ENCODE results near the gene ZSWIM3. TPM values are rescaled to one million over a fixed set of nuclear protein-coding genes. Genes with fewer than 3 reads are reported as not detected.
A peak's percentile ranks its signal among the peaks of the same experiment; 100 is the strongest.

The ZSWIM3 gene
- total RNA-seq, 1 experiment from 2014 or later, result 6.4 TPM

- no peaks in the 10 kb centered on the region for H3K27me3 ChIP-seq (replicated peaks; ENCODE audit: control insufficient read depth, insufficient read depth, low read length)
- ChIA-PET POLR2A (no interaction called here), CTCF (no interaction called here)
- H3K27ac Mint-ChIP-seq (ENCODE audit: unreplicated experiment), result no peak overlapping the region
- no peak for DNase-seq
- H3K4me3 ChIP-seq (ENCODE audit: low read depth, low read length), result no peak overlapping the region
- H3K27me3 Mint-ChIP-seq (ENCODE audit: insufficient read depth, unreplicated experiment), result no peaks in the 10 kb centered on the region
- BruUV-seq (replicated peaks), result no TSS peak
- H3K4me1 ChIP-seq, result peaks cover 11% of the 10 kb centered on the region
- H3K4me1 Mint-ChIP-seq (ENCODE audit: low read depth, unreplicated experiment), result peaks cover 6% of the 10 kb centered on the region
- H3K36me3 ChIP-seq (ENCODE audit: control insufficient read depth, insufficient read depth, low read length), result no peaks in the 10 kb centered on the region
- intact Hi-C loops (cut with micrococcal nuclease; ENCODE audit: unreplicated experiment), result no loop called here
- H3K9me3 ChIP-seq, result no peaks in the 10 kb centered on the region
- H3K4me3 Mint-ChIP-seq (ENCODE audit: unreplicated experiment), result no peak overlapping the region
- TF ChIP-seq CTCF (IDR thresholded peaks at IDR 0.05; ENCODE audit: insufficient read depth in 1 of 2, low read depth in 1 of 2, low read length in 1 of 2, severe bottlenecking in 1 of 2, unreplicated experiment in 1 of 2), result no peak
- peaks cover 26% of the 10 kb centered on the region for H3K36me3 Mint-ChIP-seq (ENCODE audit: insufficient read depth, unreplicated experiment)
- no peaks in the 10 kb centered on the region for H3K9me3 Mint-ChIP-seq (ENCODE audit: unreplicated experiment)
These were observed 3.9 kb upstream of the ZSWIM3 start for GRCh38 chr20:45853484-45853883.

GRCh38 chr20:45857882-45858216 is 435 bp downstream of the ZSWIM3 start:
- peaks cover 19% of the 10 kb centered on the region for H3K4me1 Mint-ChIP-seq (ENCODE audit: low read depth, unreplicated experiment)

GRCh38 chr20:45859916-45860315 is 2.5 kb downstream of the ZSWIM3 start:
- peaks cover 17% of the 10 kb centered on the region for H3K4me1 Mint-ChIP-seq (ENCODE audit: low read depth, unreplicated experiment)
- no peak for TF ChIP-seq CTCF (IDR thresholded peaks at IDR 0.05; ENCODE audit: insufficient read depth in 1 of 2, low read depth in 1 of 2, low read length in 1 of 2, severe bottlenecking in 1 of 2, unreplicated experiment in 1 of 2)
- ChIA-PET CTCF (interaction anchor here (0.7 kb wide), 1 partner anchor 67 kb away, joined by 3 read pairs; no protein-coding TSS in a partner anchor), POLR2A (no interaction called here)
- no peaks in the 10 kb centered on the region for H3K27me3 ChIP-seq (replicated peaks; ENCODE audit: control insufficient read depth, insufficient read depth, low read length)
- no peak for DNase-seq
- H3K4me3 Mint-ChIP-seq (ENCODE audit: unreplicated experiment), result no peak overlapping the region
- H3K27ac Mint-ChIP-seq (ENCODE audit: unreplicated experiment), result no peak overlapping the region
- H3K4me1 ChIP-seq, result peaks cover 23% of the 10 kb centered on the region
- no peaks in the 10 kb centered on the region for H3K9me3 ChIP-seq
- no peaks in the 10 kb centered on the region for H3K9me3 Mint-ChIP-seq (ENCODE audit: unreplicated experiment)
- intact Hi-C loops (cut with micrococcal nuclease; ENCODE audit: unreplicated experiment), result no loop called here
- H3K27me3 Mint-ChIP-seq (ENCODE audit: insufficient read depth, unreplicated experiment), result no peaks in the 10 kb centered on the region
- peaks cover 28% of the 10 kb centered on the region for H3K36me3 Mint-ChIP-seq (ENCODE audit: insufficient read depth, unreplicated experiment)
- BruUV-seq (replicated peaks), result no TSS peak
- H3K4me3 ChIP-seq (ENCODE audit: low read depth, low read length), result no peak overlapping the region
- no peaks in the 10 kb centered on the region for H3K36me3 ChIP-seq (ENCODE audit: control insufficient read depth, insufficient read depth, low read length)

More at GRCh38 chr20:45857882-45858216, 435 bp downstream of the ZSWIM3 start:
- no peak for DNase-seq
- no peak for TF ChIP-seq CTCF (IDR thresholded peaks at IDR 0.05; ENCODE audit: insufficient read depth in 1 of 2, low read depth in 1 of 2, low read length in 1 of 2, severe bottlenecking in 1 of 2, unreplicated experiment in 1 of 2)
- POLR2A ChIA-PET, result interaction anchor here (1.2 to 1.7 kb wide), 2 partner anchors 77 to 115 kb away, joined by 3 to 5 read pairs; partner anchors contain the start of genes PCIF1 and ZNF335
- Mint-ChIP-seq H3K36me3 (ENCODE audit: insufficient read depth, unreplicated experiment) (peaks cover 22% of the 10 kb centered on the region), H3K9me3 (ENCODE audit: unreplicated experiment) (no peaks in the 10 kb centered on the region), H3K4me3 (ENCODE audit: unreplicated experiment) (peak overlapping the region; percentile 95), H3K27ac (ENCODE audit: unreplicated experiment) (peak overlapping the region; percentile 85), H3K27me3 (ENCODE audit: insufficient read depth, unreplicated experiment) (no peaks in the 10 kb centered on the region)
- peak overlapping the region; percentile 65 for H3K4me3 ChIP-seq (ENCODE audit: low read depth, low read length)
- H3K9me3 ChIP-seq, result no peaks in the 10 kb centered on the region
- BruUV-seq (replicated peaks), result no TSS peak
- no peaks in the 10 kb centered on the region for H3K36me3 ChIP-seq (ENCODE audit: control insufficient read depth, insufficient read depth, low read length)
- no peaks in the 10 kb centered on the region for H3K27me3 ChIP-seq (replicated peaks; ENCODE audit: control insufficient read depth, insufficient read depth, low read length)
- CTCF ChIA-PET, result interaction anchor here (0.6 to 1.3 kb wide), 2 partner anchors 87 to 562 kb away, joined by 4 read pairs; no protein-coding TSS in a partner anchor
- H3K4me1 ChIP-seq, result peaks cover 17% of the 10 kb centered on the region
- intact Hi-C loops (cut with micrococcal nuclease; ENCODE audit: unreplicated experiment), result loop anchor here (1.0 kb wide), 6 partner anchors 23 to 443 kb away; partner anchors contain the start of genes SNX21, UBE2C and ZSWIM1
